Measurements from ENCODE around the gene ACAN.

GRCh38 chr15:88769161-88769971, 33.9 kb upstream of the ACAN start:
- TF ChIP-seq FOS (IDR thresholded peaks at IDR 0.05; ENCODE audit: borderline replicate concordance, insufficient read depth, low read length): no peak
- TF ChIP-seq POLR2A (IDR thresholded peaks at IDR 0.05; ENCODE audit: low read depth, low read length): no peak
- no peak for TF ChIP-seq CTCF (IDR thresholded peaks at IDR 0.05; ENCODE audit: extremely low read depth in 1 of 2, insufficient read depth in 1 of 2, low read depth in 1 of 2, low read length in 2 of 2)
- TF ChIP-seq EZH2 (IDR thresholded peaks at IDR 0.05; ENCODE audit: borderline replicate concordance, low read depth, low read length, severe bottlenecking): no peak
- no peak for TF ChIP-seq POLR2AphosphoS5 (IDR thresholded peaks at IDR 0.05; ENCODE audit: insufficient read depth, low read depth, low read length)
- no peak for TF ChIP-seq MAX (IDR thresholded peaks at IDR 0.05; ENCODE audit: insufficient read depth, insufficient read length)
